Measurements from ENCODE around the gene CHST1. TPM values are rescaled to one million over a fixed set of nuclear protein-coding genes. Genes with fewer than 3 reads are reported as not detected.
A peak's percentile ranks its signal among the peaks of the same experiment; 100 is the strongest.

Gene CHST1
- total and polyA plus RNA-seq, 4 donors: 6.0 to 31.0 (median 13.1) TPM

- H3K4me3 ChIP-seq (ENCODE audit: low read length in 2 of 2): no peak overlapping the region
- WGBS, 2 donors: 20 to 27% methylated on average over 14 of the region's 14 CpGs
- no peaks in the 10 kb centered on the region for H3K36me3 ChIP-seq (ENCODE audit: control insufficient read depth in 1 of 2, insufficient read depth in 2 of 2, low read length in 1 of 2)
- H3K4me1 ChIP-seq (ENCODE audit: control insufficient read depth in 1 of 2, insufficient read depth in 2 of 2, low read length in 2 of 2): no peaks in the 10 kb centered on the region
- no peaks in the 10 kb centered on the region for H3K27me3 ChIP-seq (ENCODE audit: control insufficient read depth in 1 of 2, insufficient read depth in 2 of 2, low read length in 1 of 2)
- ATAC-seq (ENCODE audit: low FRiP score) (no peak), DNase-seq (peak; percentile 68 to 74)
- intact Hi-C loops (cut with DNase I): loop anchor here in 1 of 2 donors (10.0 kb wide), 1 partner anchor 92 kb away; no protein-coding TSS in a partner anchor
- no peak overlapping the region for H3K27ac ChIP-seq (ENCODE audit: low read depth in 1 of 2, low read length in 2 of 2)
- no peaks in the 10 kb centered on the region for H3K9me3 ChIP-seq (ENCODE audit: control insufficient read depth, low read length)
Measured at GRCh38 chr11:45662665-45663485, 2.5 kb downstream of the CHST1 start.

GRCh38 chr11:45662096-45662664 is 3.2 kb downstream of the CHST1 start:
- H3K4me1 ChIP-seq (ENCODE audit: control insufficient read depth in 1 of 2, insufficient read depth in 2 of 2, low read length in 2 of 2): no peaks in the 10 kb centered on the region
- 67% methylated on average over 5 of the region's 5 CpGs for WGBS, 2 donors
- no peaks in the 10 kb centered on the region for H3K36me3 ChIP-seq (ENCODE audit: control insufficient read depth in 1 of 2, insufficient read depth in 2 of 2, low read length in 1 of 2)
- H3K27me3 ChIP-seq (ENCODE audit: control insufficient read depth in 1 of 2, insufficient read depth in 2 of 2, low read length in 1 of 2): no peaks in the 10 kb centered on the region
- H3K9me3 ChIP-seq (ENCODE audit: control insufficient read depth, low read length): no peaks in the 10 kb centered on the region
- no peak overlapping the region for H3K27ac ChIP-seq (ENCODE audit: low read depth in 1 of 2, low read length in 2 of 2)
- no peak for ATAC-seq (ENCODE audit: low FRiP score)
- intact Hi-C loops (cut with DNase I): loop anchor here in 1 of 2 donors (10.0 kb wide), 1 partner anchor 93 kb away; no protein-coding TSS in a partner anchor
- no peak overlapping the region for H3K4me3 ChIP-seq (ENCODE audit: low read length in 2 of 2)
- DNase-seq: peak in 1 of 2 donors; percentile 57

GRCh38 chr11:45661439-45662055 is 3.9 kb downstream of the CHST1 start:
- intact Hi-C loops (cut with DNase I): loop anchor here in 1 of 2 donors (10.0 kb wide), 1 partner anchor 93 kb away; no protein-coding TSS in a partner anchor
- Histone ChIP-seq H3K4me3 (ENCODE audit: low read length in 2 of 2) (no peak overlapping the region), H3K36me3 (ENCODE audit: control insufficient read depth in 1 of 2, insufficient read depth in 2 of 2, low read length in 1 of 2) (no peaks in the 10 kb centered on the region), H3K27ac (ENCODE audit: low read depth in 1 of 2, low read length in 2 of 2) (no peak overlapping the region), H3K4me1 (ENCODE audit: control insufficient read depth in 1 of 2, insufficient read depth in 2 of 2, low read length in 2 of 2) (no peaks in the 10 kb centered on the region), H3K27me3 (ENCODE audit: control insufficient read depth in 1 of 2, insufficient read depth in 2 of 2, low read length in 1 of 2) (no peaks in the 10 kb centered on the region), H3K9me3 (ENCODE audit: control insufficient read depth, low read length) (no peaks in the 10 kb centered on the region)
- peak; percentile 29 to 42 for DNase-seq
- ATAC-seq (ENCODE audit: low FRiP score): no peak
- 67 to 70% methylated on average over 7 of the region's 7 CpGs for WGBS, 2 donors

- intact Hi-C loops (cut with DNase I): loop anchor here in 1 of 2 donors (10.0 kb wide), 1 partner anchor 94 kb away; no protein-coding TSS in a partner anchor
- WGBS, 2 donors: 67 to 72% methylated on average over 12 of the region's 12 CpGs
- DNase-seq (peak; percentile 24 to 62), ATAC-seq (ENCODE audit: low FRiP score) (no peak)
- Histone ChIP-seq H3K4me3 (ENCODE audit: low read length in 2 of 2) (no peak overlapping the region), H3K27ac (ENCODE audit: low read depth in 1 of 2, low read length in 2 of 2) (no peak overlapping the region), H3K36me3 (ENCODE audit: control insufficient read depth in 1 of 2, insufficient read depth in 2 of 2, low read length in 1 of 2) (no peaks in the 10 kb centered on the region), H3K27me3 (ENCODE audit: control insufficient read depth in 1 of 2, insufficient read depth in 2 of 2, low read length in 1 of 2) (no peaks in the 10 kb centered on the region), H3K4me1 (ENCODE audit: control insufficient read depth in 1 of 2, insufficient read depth in 2 of 2, low read length in 2 of 2) (no peaks in the 10 kb centered on the region), H3K9me3 (ENCODE audit: control insufficient read depth, low read length) (no peaks in the 10 kb centered on the region)
Measured at GRCh38 chr11:45660729-45661438, 4.5 kb downstream of the CHST1 start.

- Histone ChIP-seq H3K4me3 (ENCODE audit: low read length in 2 of 2) (no peak overlapping the region), H3K4me1 (ENCODE audit: control insufficient read depth in 1 of 2, insufficient read depth in 2 of 2, low read length in 2 of 2) (no peaks in the 10 kb centered on the region), H3K27me3 (ENCODE audit: control insufficient read depth in 1 of 2, insufficient read depth in 2 of 2, low read length in 1 of 2) (no peaks in the 10 kb centered on the region), H3K27ac (ENCODE audit: low read depth in 1 of 2, low read length in 2 of 2) (no peak overlapping the region), H3K36me3 (ENCODE audit: control insufficient read depth in 1 of 2, insufficient read depth in 2 of 2, low read length in 1 of 2) (no peaks in the 10 kb centered on the region), H3K9me3 (ENCODE audit: control insufficient read depth, low read length) (no peaks in the 10 kb centered on the region)
- peak; percentile 21 to 28 for DNase-seq
- intact Hi-C loops (cut with DNase I): loop anchor here (5.0 to 10.0 kb wide), 4 partner anchors 75 to 113 kb away; no protein-coding TSS in a partner anchor
- 75 to 85% methylated on average over 4 of the region's 4 CpGs for WGBS, 2 donors
- ATAC-seq (ENCODE audit: low FRiP score): no peak
Measured at GRCh38 chr11:45659818-45660160, 5.6 kb downstream of the CHST1 start.

GRCh38 chr11:45659031-45659817 is 6.2 kb downstream of the CHST1 start:
- Histone ChIP-seq H3K27ac (ENCODE audit: low read depth in 1 of 2, low read length in 2 of 2) (peak overlapping the region in 1 of 2 donors; percentile 6), H3K4me1 (ENCODE audit: control insufficient read depth in 1 of 2, insufficient read depth in 2 of 2, low read length in 2 of 2) (no peaks in the 10 kb centered on the region), H3K36me3 (ENCODE audit: control insufficient read depth in 1 of 2, insufficient read depth in 2 of 2, low read length in 1 of 2) (no peaks in the 10 kb centered on the region), H3K4me3 (ENCODE audit: low read length in 2 of 2) (no peak overlapping the region), H3K9me3 (ENCODE audit: control insufficient read depth, low read length) (no peaks in the 10 kb centered on the region), H3K27me3 (ENCODE audit: control insufficient read depth in 1 of 2, insufficient read depth in 2 of 2, low read length in 1 of 2) (no peaks in the 10 kb centered on the region)
- DNase-seq: peak in 1 of 2 donors; percentile 43
- 68 to 71% methylated on average over 15 of the region's 15 CpGs for WGBS, 2 donors
- ATAC-seq (ENCODE audit: low FRiP score): no peak
- intact Hi-C loops (cut with DNase I): loop anchor here (5.0 to 10.0 kb wide), 3 partner anchors 74 to 113 kb away; no protein-coding TSS in a partner anchor

- H3K27ac ChIP-seq (ENCODE audit: low read depth in 1 of 2, low read length in 2 of 2): no peak overlapping the region
- H3K4me1 ChIP-seq (ENCODE audit: control insufficient read depth in 1 of 2, insufficient read depth in 2 of 2, low read length in 2 of 2): no peaks in the 10 kb centered on the region
- DNase-seq (peak; percentile 85 to 91), ATAC-seq (ENCODE audit: low FRiP score) (peak; percentile 77)
- H3K36me3 ChIP-seq (ENCODE audit: control insufficient read depth in 1 of 2, insufficient read depth in 2 of 2, low read length in 1 of 2): no peaks in the 10 kb centered on the region
- no peak overlapping the region for H3K4me3 ChIP-seq (ENCODE audit: low read length in 2 of 2)
- intact Hi-C loops (cut with DNase I): loop anchor here (5.0 to 10.0 kb wide), 3 partner anchors 74 to 114 kb away; no protein-coding TSS in a partner anchor
- 29 to 31% methylated on average over 19 of the region's 19 CpGs for WGBS, 2 donors
- no peaks in the 10 kb centered on the region for H3K9me3 ChIP-seq (ENCODE audit: control insufficient read depth, low read length)
- H3K27me3 ChIP-seq (ENCODE audit: control insufficient read depth in 1 of 2, insufficient read depth in 2 of 2, low read length in 1 of 2): no peaks in the 10 kb centered on the region
Measured at GRCh38 chr11:45658292-45658991, 7.0 kb downstream of the CHST1 start.

Data from aorta (tissue), 5 donors.